GM23338 (cell line): ENCODE data around the gene WIPF3. TPM values are rescaled to one million over a fixed set of nuclear protein-coding genes. Genes with fewer than 3 reads are reported as not detected.

ENCODE experiments used
- ATAC-seq: fragments of 200-7000 bp; cut with Tn5 transposase; 3 replicates; pipeline ENCODE4 v1.9.1; 2020
- DNase-seq: peaks from one replicate; pipeline ENCODE4 v3.0.0-alpha.2; 2015; ENCODE audit warnings: low spot score
- H2AFZ ChIP-seq: fragments of 200-600 bp; sonication (generic); 2 replicates; pipeline ENCODE4 v1.8.0; 2016; ENCODE audit warnings: antibody characterized with exemption, mild to moderate bottlenecking, moderate library complexity
- H3F3A ChIP-seq: fragments of 200-600 bp; sonication (generic); replicated peaks from 2 replicates; pipeline ENCODE4 v1.8.0; 2017; ENCODE audit warnings: antibody characterized with exemption, mixed run types, low read depth
- H3K27ac ChIP-seq: fragments of 200-600 bp; sonication (generic); 2 replicates; pipeline ENCODE4 v1.6.1; 2016; ENCODE audit warnings: low read depth
- H3K27me3 ChIP-seq: fragments of 200-600 bp; sonication (generic); 2 replicates; pipeline ENCODE4 v1.8.0; 2016; ENCODE audit warnings: mild to moderate bottlenecking, mixed run types, moderate library complexity; ENCODE audit not compliant: insufficient read depth
- H3K36me3 ChIP-seq: fragments of 200-600 bp; sonication (generic); 2 replicates; pipeline ENCODE4 v1.8.0; 2016; ENCODE audit warnings: mild to moderate bottlenecking; ENCODE audit not compliant: insufficient read depth
- H3K4me1 ChIP-seq: fragments of 200-600 bp; sonication (generic); 2 replicates; pipeline ENCODE4 v1.8.0; 2016; ENCODE audit warnings: mild to moderate bottlenecking, moderate library complexity; ENCODE audit not compliant: insufficient read depth
- H3K4me2 ChIP-seq: fragments of 200-600 bp; sonication (generic); 2 replicates; pipeline ENCODE4 v1.7.1; 2017; ENCODE audit warnings: mixed run types
- H3K4me3 ChIP-seq: fragments of 200-600 bp; sonication (generic); 2 replicates; pipeline ENCODE4 v1.6.1; 2016; ENCODE audit warnings: mixed run types
- H3K79me2 ChIP-seq: fragments of 200-600 bp; sonication (generic); replicated peaks from 2 replicates; pipeline ENCODE4 v1.8.0; 2017; ENCODE audit warnings: mild to moderate bottlenecking; ENCODE audit not compliant: insufficient read depth
- H3K9me2 ChIP-seq: fragments of 200-600 bp; sonication (generic); 2 replicates; pipeline ENCODE4 v1.8.0; 2017; ENCODE audit not compliant: insufficient read depth
- H4K20me1 ChIP-seq: fragments of 200-600 bp; sonication (generic); replicated peaks from 2 replicates; pipeline ENCODE4 v1.8.0; 2017; ENCODE audit warnings: mild to moderate bottlenecking; ENCODE audit not compliant: insufficient read depth
- H3K27ac Mint-ChIP-seq: 2 replicates; pipeline ENCODE4 v1.8.0; 2020; ENCODE audit warnings: inconsistent platforms, mild to moderate bottlenecking, moderate library complexity, mixed read lengths
- H3K27me3 Mint-ChIP-seq: 3 replicates; pipeline ENCODE4 v1.8.0; 2022; ENCODE audit warnings: low read depth, mild to moderate bottlenecking, moderate library complexity, mixed read lengths, inconsistent platforms; ENCODE audit not compliant: insufficient read depth, poor library complexity
- H3K36me3 Mint-ChIP-seq: 3 replicates; pipeline ENCODE4 v1.8.0; 2021; ENCODE audit warnings: low read depth, mild to moderate bottlenecking, inconsistent platforms, moderate library complexity, mixed read lengths
- H3K4me1 Mint-ChIP-seq: 3 replicates; pipeline ENCODE4 v1.8.0; 2020; ENCODE audit warnings: mild to moderate bottlenecking, inconsistent platforms, mixed read lengths
- H3K4me3 Mint-ChIP-seq: 3 replicates; pipeline ENCODE4 v1.8.0; 2021; ENCODE audit warnings: moderate library complexity, mild to moderate bottlenecking, inconsistent platforms, mixed read lengths
- H3K9me3 Mint-ChIP-seq: 3 replicates; pipeline ENCODE4 v1.8.0; 2020; ENCODE audit warnings: moderate library complexity, mild to moderate bottlenecking, inconsistent platforms, mixed read lengths
- CREB1 ChIP-seq: fragments of 250-450 bp; sonication (Bioruptor Pico); IDR thresholded peaks from 2 replicates; pipeline ENCODE4 v1.5.0; 2020; ENCODE audit warnings: low read depth, mild to moderate bottlenecking, moderate library complexity
- EZH2 ChIP-seq: fragments of 200-600 bp; sonication (generic); IDR thresholded peaks from one replicate; pipeline ENCODE4 v1.8.0; 2017; ENCODE audit warnings: antibody characterized with exemption, mild to moderate bottlenecking, low read depth; ENCODE audit not compliant: unreplicated experiment
- EZH2phosphoT487 ChIP-seq: fragments of 200-600 bp; sonication (generic); IDR thresholded peaks from one replicate; pipeline ENCODE4 v1.8.1; 2018; ENCODE audit warnings: antibody characterized with exemption; ENCODE audit not compliant: unreplicated experiment
- JUNB ChIP-seq: IDR thresholded peaks from one replicate; pipeline ENCODE4 v1.6.1; 2016; ENCODE audit warnings: antibody characterized with exemption; ENCODE audit not compliant: unreplicated experiment
- NANOG ChIP-seq: IDR thresholded peaks from 2 replicates; pipeline ENCODE4 v1.6.1; 2016; ENCODE audit warnings: antibody characterized with exemption, borderline replicate concordance
- POLR2AphosphoS5 ChIP-seq: IDR thresholded peaks from 2 replicates; pipeline ENCODE4 v1.6.1; 2016; ENCODE audit warnings: antibody characterized with exemption, low read depth
- STAT1 ChIP-seq: IDR thresholded peaks from one replicate; pipeline ENCODE4 v1.6.1; 2016; ENCODE audit warnings: antibody characterized with exemption; ENCODE audit not compliant: unreplicated experiment
- ZNF114 ChIP-seq: fragments of 250-450 bp; sonication (Bioruptor Pico); IDR thresholded peaks from 2 replicates; pipeline ENCODE4 v1.5.0; 2020; ENCODE audit warnings: mild to moderate bottlenecking, moderate library complexity
- ZNF331 ChIP-seq: fragments of 250-450 bp; sonication (Bioruptor Pico); IDR thresholded peaks from 2 replicates; pipeline ENCODE4 v1.5.0; 2020; ENCODE audit warnings: low read depth, mild to moderate bottlenecking, moderate library complexity
- polyA plus RNA-seq: library from polyadenylated mRNA; unstranded; fragments of >200 nt; fragmentation: Nextera tagmentation; extraction: Ambion mirVana; gene quantifications from 2 replicates; pipeline ENCODE4 v1.2.1, GENCODE V29; 2016
- total RNA-seq: library from RNA; depleted of rRNA; stranded (reverse); fragments of >200 nt; shearing (Covaris generic); gene quantifications from 2 replicates; pipeline ENCODE4 v1.2.3, GENCODE V29; 2014
- TF ChIP-seq, protein P1 (sequence below), 2 experiments: fragments of 200-600 bp in 1 of 2; sonication (generic) in 1 of 2; conservative IDR thresholded peaks; 2 replicates each; pipeline versions ENCODE4 v1.5.1 to v1.6.1; 2016 to 2017; ENCODE audit warnings: antibody characterized with exemption in 2 of 2, low read depth in 2 of 2, mild to moderate bottlenecking in 2 of 2, moderate library complexity in 1 of 2
- TF ChIP-seq, protein P2 (sequence below): IDR thresholded peaks from one replicate; pipeline ENCODE4 v1.6.1; 2018; ENCODE audit warnings: antibody characterized with exemption; ENCODE audit not compliant: unreplicated experiment
- TF ChIP-seq, protein P3 (sequence below): fragments of 250-450 bp; sonication (Bioruptor Pico); IDR thresholded peaks from 2 replicates; pipeline ENCODE4 v1.5.0; 2020; ENCODE audit warnings: mild to moderate bottlenecking, moderate library complexity
- TF ChIP-seq, protein P4 (sequence below): IDR thresholded peaks from 2 replicates; pipeline ENCODE4 v1.6.1; 2016; ENCODE audit warnings: antibody characterized with exemption

The WIPF3 gene
- total and polyA plus RNA-seq, 2 experiments from 2014 or later: 5.7 to 11.4 TPM

DNA sequence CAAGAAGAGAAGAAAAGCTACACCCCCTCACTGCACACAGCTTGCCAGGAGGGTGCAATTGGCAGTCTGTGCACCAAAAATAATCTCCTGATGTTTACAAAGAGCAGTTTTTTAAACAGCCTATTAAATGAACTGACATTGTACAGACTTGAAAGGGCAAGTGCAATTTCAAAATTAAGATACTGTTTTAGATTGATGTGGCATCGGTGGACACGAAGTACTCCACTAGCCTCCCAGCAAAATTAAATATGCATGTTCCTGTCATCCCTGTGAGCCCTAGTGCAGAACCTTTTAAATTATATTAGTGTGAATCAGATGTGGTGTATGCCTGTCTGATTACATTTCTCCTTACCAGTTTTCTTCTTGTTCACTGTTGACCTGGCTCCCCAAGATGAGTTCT is 87.9 kb downstream of the WIPF3 start:
- Mint-ChIP-seq H3K27ac (no peak overlapping the region), H3K36me3 (peaks cover 45% of the 10 kb centered on the region), H3K4me1 (no peaks in the 10 kb centered on the region), H3K4me3 (no peak overlapping the region), H3K27me3 (no peaks in the 10 kb centered on the region), H3K9me3 (peaks cover 10% of the 10 kb centered on the region)
- H2AFZ ChIP-seq: no peak overlapping the region
- no peaks in the 10 kb centered on the region for H3K79me2 ChIP-seq
- H3K36me3 ChIP-seq: peaks cover 4% of the 10 kb centered on the region; the same call in 1 of the 2 replicates
- no peaks in the 10 kb centered on the region for H3K27me3 ChIP-seq
- no peaks in the 10 kb centered on the region for H3K9me2 ChIP-seq
- no peak overlapping the region for H3K4me2 ChIP-seq
- no peak overlapping the region for H3K4me3 ChIP-seq
- H3K27ac ChIP-seq: no peak overlapping the region
- TF ChIP-seq, protein P1, sequence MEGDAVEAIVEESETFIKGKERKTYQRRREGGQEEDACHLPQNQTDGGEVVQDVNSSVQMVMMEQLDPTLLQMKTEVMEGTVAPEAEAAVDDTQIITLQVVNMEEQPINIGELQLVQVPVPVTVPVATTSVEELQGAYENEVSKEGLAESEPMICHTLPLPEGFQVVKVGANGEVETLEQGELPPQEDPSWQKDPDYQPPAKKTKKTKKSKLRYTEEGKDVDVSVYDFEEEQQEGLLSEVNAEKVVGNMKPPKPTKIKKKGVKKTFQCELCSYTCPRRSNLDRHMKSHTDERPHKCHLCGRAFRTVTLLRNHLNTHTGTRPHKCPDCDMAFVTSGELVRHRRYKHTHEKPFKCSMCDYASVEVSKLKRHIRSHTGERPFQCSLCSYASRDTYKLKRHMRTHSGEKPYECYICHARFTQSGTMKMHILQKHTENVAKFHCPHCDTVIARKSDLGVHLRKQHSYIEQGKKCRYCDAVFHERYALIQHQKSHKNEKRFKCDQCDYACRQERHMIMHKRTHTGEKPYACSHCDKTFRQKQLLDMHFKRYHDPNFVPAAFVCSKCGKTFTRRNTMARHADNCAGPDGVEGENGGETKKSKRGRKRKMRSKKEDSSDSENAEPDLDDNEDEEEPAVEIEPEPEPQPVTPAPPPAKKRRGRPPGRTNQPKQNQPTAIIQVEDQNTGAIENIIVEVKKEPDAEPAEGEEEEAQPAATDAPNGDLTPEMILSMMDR (conservative IDR thresholded peaks at IDR 0.05; ENCODE audit: low read depth in 2 of 2): no peak
- TF ChIP-seq CREB1 (CRISPR knock-in tag) (no peak), ZNF114 (CRISPR knock-in tag) (no peak), EZH2phosphoT487 (no peak), EZH2 (no peak), NANOG (no peak), JUNB (no peak), STAT1 (no peak), ZNF331 (CRISPR knock-in tag) (no peak), POLR2AphosphoS5 (no peak)
- TF ChIP-seq, protein P2, sequence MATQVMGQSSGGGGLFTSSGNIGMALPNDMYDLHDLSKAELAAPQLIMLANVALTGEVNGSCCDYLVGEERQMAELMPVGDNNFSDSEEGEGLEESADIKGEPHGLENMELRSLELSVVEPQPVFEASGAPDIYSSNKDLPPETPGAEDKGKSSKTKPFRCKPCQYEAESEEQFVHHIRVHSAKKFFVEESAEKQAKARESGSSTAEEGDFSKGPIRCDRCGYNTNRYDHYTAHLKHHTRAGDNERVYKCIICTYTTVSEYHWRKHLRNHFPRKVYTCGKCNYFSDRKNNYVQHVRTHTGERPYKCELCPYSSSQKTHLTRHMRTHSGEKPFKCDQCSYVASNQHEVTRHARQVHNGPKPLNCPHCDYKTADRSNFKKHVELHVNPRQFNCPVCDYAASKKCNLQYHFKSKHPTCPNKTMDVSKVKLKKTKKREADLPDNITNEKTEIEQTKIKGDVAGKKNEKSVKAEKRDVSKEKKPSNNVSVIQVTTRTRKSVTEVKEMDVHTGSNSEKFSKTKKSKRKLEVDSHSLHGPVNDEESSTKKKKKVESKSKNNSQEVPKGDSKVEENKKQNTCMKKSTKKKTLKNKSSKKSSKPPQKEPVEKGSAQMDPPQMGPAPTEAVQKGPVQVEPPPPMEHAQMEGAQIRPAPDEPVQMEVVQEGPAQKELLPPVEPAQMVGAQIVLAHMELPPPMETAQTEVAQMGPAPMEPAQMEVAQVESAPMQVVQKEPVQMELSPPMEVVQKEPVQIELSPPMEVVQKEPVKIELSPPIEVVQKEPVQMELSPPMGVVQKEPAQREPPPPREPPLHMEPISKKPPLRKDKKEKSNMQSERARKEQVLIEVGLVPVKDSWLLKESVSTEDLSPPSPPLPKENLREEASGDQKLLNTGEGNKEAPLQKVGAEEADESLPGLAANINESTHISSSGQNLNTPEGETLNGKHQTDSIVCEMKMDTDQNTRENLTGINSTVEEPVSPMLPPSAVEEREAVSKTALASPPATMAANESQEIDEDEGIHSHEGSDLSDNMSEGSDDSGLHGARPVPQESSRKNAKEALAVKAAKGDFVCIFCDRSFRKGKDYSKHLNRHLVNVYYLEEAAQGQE: no peak
- TF ChIP-seq, protein P3, sequence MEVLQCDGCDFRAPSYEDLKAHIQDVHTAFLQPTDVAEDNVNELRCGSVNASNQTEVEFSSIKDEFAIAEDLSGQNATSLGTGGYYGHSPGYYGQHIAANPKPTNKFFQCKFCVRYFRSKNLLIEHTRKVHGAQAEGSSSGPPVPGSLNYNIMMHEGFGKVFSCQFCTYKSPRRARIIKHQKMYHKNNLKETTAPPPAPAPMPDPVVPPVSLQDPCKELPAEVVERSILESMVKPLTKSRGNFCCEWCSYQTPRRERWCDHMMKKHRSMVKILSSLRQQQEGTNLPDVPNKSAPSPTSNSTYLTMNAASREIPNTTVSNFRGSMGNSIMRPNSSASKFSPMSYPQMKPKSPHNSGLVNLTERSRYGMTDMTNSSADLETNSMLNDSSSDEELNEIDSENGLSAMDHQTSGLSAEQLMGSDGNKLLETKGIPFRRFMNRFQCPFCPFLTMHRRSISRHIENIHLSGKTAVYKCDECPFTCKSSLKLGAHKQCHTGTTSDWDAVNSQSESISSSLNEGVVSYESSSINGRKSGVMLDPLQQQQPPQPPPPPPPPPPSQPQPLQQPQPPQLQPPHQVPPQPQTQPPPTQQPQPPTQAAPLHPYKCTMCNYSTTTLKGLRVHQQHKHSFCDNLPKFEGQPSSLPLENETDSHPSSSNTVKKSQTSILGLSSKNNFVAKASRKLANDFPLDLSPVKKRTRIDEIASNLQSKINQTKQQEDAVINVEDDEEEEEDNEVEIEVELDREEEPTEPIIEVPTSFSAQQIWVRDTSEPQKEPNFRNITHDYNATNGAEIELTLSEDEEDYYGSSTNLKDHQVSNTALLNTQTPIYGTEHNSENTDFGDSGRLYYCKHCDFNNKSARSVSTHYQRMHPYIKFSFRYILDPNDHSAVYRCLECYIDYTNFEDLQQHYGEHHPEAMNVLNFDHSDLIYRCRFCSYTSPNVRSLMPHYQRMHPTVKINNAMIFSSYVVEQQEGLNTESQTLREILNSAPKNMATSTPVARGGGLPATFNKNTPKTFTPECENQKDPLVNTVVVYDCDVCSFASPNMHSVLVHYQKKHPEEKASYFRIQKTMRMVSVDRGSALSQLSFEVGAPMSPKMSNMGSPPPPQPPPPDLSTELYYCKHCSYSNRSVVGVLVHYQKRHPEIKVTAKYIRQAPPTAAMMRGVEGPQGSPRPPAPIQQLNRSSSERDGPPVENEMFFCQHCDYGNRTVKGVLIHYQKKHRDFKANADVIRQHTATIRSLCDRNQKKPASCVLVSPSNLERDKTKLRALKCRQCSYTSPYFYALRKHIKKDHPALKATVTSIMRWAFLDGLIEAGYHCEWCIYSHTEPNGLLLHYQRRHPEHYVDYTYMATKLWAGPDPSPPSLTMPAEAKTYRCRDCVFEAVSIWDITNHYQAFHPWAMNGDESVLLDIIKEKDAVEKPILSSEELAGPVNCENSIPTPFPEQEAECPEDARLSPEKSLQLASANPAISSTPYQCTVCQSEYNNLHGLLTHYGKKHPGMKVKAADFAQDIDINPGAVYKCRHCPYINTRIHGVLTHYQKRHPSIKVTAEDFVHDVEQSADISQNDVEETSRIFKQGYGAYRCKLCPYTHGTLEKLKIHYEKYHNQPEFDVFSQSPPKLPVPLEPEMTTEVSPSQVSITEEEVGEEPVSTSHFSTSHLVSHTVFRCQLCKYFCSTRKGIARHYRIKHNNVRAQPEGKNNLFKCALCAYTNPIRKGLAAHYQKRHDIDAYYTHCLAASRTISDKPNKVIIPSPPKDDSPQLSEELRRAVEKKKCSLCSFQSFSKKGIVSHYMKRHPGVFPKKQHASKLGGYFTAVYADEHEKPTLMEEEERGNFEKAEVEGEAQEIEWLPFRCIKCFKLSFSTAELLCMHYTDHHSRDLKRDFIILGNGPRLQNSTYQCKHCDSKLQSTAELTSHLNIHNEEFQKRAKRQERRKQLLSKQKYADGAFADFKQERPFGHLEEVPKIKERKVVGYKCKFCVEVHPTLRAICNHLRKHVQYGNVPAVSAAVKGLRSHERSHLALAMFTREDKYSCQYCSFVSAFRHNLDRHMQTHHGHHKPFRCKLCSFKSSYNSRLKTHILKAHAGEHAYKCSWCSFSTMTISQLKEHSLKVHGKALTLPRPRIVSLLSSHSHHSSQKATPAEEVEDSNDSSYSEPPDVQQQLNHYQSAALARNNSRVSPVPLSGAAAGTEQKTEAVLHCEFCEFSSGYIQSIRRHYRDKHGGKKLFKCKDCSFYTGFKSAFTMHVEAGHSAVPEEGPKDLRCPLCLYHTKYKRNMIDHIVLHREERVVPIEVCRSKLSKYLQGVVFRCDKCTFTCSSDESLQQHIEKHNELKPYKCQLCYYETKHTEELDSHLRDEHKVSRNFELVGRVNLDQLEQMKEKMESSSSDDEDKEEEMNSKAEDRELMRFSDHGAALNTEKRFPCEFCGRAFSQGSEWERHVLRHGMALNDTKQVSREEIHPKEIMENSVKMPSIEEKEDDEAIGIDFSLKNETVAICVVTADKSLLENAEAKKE (CRISPR knock-in tag): no peak
- TF ChIP-seq, protein P4, sequence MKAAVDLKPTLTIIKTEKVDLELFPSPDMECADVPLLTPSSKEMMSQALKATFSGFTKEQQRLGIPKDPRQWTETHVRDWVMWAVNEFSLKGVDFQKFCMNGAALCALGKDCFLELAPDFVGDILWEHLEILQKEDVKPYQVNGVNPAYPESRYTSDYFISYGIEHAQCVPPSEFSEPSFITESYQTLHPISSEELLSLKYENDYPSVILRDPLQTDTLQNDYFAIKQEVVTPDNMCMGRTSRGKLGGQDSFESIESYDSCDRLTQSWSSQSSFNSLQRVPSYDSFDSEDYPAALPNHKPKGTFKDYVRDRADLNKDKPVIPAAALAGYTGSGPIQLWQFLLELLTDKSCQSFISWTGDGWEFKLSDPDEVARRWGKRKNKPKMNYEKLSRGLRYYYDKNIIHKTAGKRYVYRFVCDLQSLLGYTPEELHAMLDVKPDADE: no peak
- no peaks in the 10 kb centered on the region for H3K4me1 ChIP-seq
- no peaks in the 10 kb centered on the region for H3F3A ChIP-seq
- ATAC-seq (no peak), DNase-seq (no peak)
- no peaks in the 10 kb centered on the region for H4K20me1 ChIP-seq
